DOHH2 (cell line): ENCODE results near the gene NECTIN3.

Experiments used
- H3F3A ChIP-seq: fragments of 200-600 bp; sonication (generic), shearing (Covaris generic); 2 replicates; pipeline ENCODE4 v1.6.0; 2016; ENCODE audit warnings: antibody characterized with exemption, mild to moderate bottlenecking; ENCODE audit not compliant: control insufficient read depth, insufficient read depth
- H3K27ac ChIP-seq: fragments of 200-600 bp; sonication (generic); 2 replicates; pipeline ENCODE4 v1.5.1; 2014; ENCODE audit warnings: low read depth, mild to moderate bottlenecking, low read length, moderate library complexity
- H3K27me3 ChIP-seq: fragments of 200-600 bp; sonication (generic); 2 replicates; pipeline ENCODE4 v1.6.1; 2014; ENCODE audit warnings: mild to moderate bottlenecking, low read length, mixed read lengths; ENCODE audit not compliant: control insufficient read depth
- H3K36me3 ChIP-seq: fragments of 200-600 bp; sonication (generic); 2 replicates; pipeline ENCODE4 v1.6.1; 2014; ENCODE audit warnings: mild to moderate bottlenecking, low read length, moderate library complexity, mixed read lengths; ENCODE audit not compliant: control insufficient read depth
- H3K4me1 ChIP-seq: fragments of 200-600 bp; sonication (generic); 2 replicates; pipeline ENCODE4 v1.6.1; 2014; ENCODE audit warnings: mild to moderate bottlenecking, low read length, mixed read lengths; ENCODE audit not compliant: control insufficient read depth
- H3K4me2 ChIP-seq: fragments of 200-600 bp; sonication (generic); 2 replicates; pipeline ENCODE4 v1.6.0; 2014; ENCODE audit warnings: mild to moderate bottlenecking, low read length, moderate library complexity
- H3K4me3 ChIP-seq: fragments of 200-600 bp; sonication (generic); 2 replicates; pipeline ENCODE4 v1.5.1; 2014; ENCODE audit warnings: mild to moderate bottlenecking, low read length, mixed read lengths
- H3K79me2 ChIP-seq: fragments of 200-600 bp; sonication (generic); 2 replicates; pipeline ENCODE4 v1.6.1; 2014; ENCODE audit warnings: mild to moderate bottlenecking, low read length, mixed read lengths; ENCODE audit not compliant: control insufficient read depth
- H3K9me2 ChIP-seq: fragments of 200-600 bp; sonication (generic); replicated peaks from 2 replicates; pipeline ENCODE4 v1.6.1; 2014; ENCODE audit warnings: mild to moderate bottlenecking, low read length, mixed read lengths; ENCODE audit not compliant: control insufficient read depth
- H3K9me3 ChIP-seq: fragments of 200-600 bp; sonication (generic); 2 replicates; pipeline ENCODE4 v1.6.1; 2014; ENCODE audit warnings: antibody characterized with exemption, low read length, mixed read lengths; ENCODE audit not compliant: control insufficient read depth, insufficient read depth
- H4K20me1 ChIP-seq: fragments of 200-600 bp; sonication (generic); 2 replicates; pipeline ENCODE4 v1.6.0; 2014; ENCODE audit warnings: low read depth, mild to moderate bottlenecking, antibody characterized with exemption, low read length, moderate library complexity; ENCODE audit not compliant: control insufficient read depth, insufficient read depth
- CTCF ChIP-seq: fragments of 200-600 bp; sonication (generic); IDR thresholded peaks from one replicate; pipeline ENCODE4 v1.5.1; 2014; ENCODE audit warnings: antibody characterized with exemption, mild to moderate bottlenecking, low read depth, low read length; ENCODE audit not compliant: poor library complexity, severe bottlenecking
- EZH2phosphoT487 ChIP-seq: fragments of 200-600 bp; sonication (generic); IDR thresholded peaks from 2 replicates; pipeline ENCODE4 v1.6.1; 2017; ENCODE audit warnings: borderline replicate concordance, mild to moderate bottlenecking, antibody characterized with exemption, low read length, moderate library complexity, mixed read lengths

Gene NECTIN3

GRCh38 chr3:111238885-111239284, 167.3 kb downstream of the NECTIN3 start:
- no peaks in the 10 kb centered on the region for H3K27me3 ChIP-seq
- H4K20me1 ChIP-seq = no peaks in the 10 kb centered on the region
- H3K4me2 ChIP-seq = no peak overlapping the region
- no peak overlapping the region for H3K27ac ChIP-seq
- no peaks in the 10 kb centered on the region for H3K79me2 ChIP-seq
- H3F3A ChIP-seq = no peaks in the 10 kb centered on the region
- H3K4me1 ChIP-seq = no peaks in the 10 kb centered on the region
- H3K9me3 ChIP-seq = peaks cover 7% of the 10 kb centered on the region; the same call in 1 of the 2 replicates
- no peaks in the 10 kb centered on the region for H3K9me2 ChIP-seq
- H3K36me3 ChIP-seq = no peaks in the 10 kb centered on the region
- TF ChIP-seq EZH2phosphoT487 (no peak), CTCF (no peak)
- H3K4me3 ChIP-seq = no peak overlapping the region

- no peak for TF ChIP-seq CTCF
- TF ChIP-seq EZH2phosphoT487 = no peak
- H3F3A ChIP-seq = no peaks in the 10 kb centered on the region
- no peak overlapping the region for H3K4me2 ChIP-seq
- no peaks in the 10 kb centered on the region for H4K20me1 ChIP-seq
- no peak overlapping the region for H3K4me3 ChIP-seq
- no peaks in the 10 kb centered on the region for H3K4me1 ChIP-seq
- H3K9me2 ChIP-seq = no peaks in the 10 kb centered on the region
- H3K27ac ChIP-seq = no peak overlapping the region
- no peaks in the 10 kb centered on the region for H3K27me3 ChIP-seq
- no peaks in the 10 kb centered on the region for H3K79me2 ChIP-seq
- peaks cover 7% of the 10 kb centered on the region; the same call in 1 of the 2 replicates for H3K9me3 ChIP-seq
- H3K36me3 ChIP-seq = no peaks in the 10 kb centered on the region
Observed at GRCh38 chr3:111241960-111242359, 170.3 kb downstream of the NECTIN3 start.
